Neural cell (in vitro differentiated cells): ENCODE results near the gene ADAM30. TPM values are rescaled to one million over a fixed set of nuclear protein-coding genes. Genes with fewer than 3 reads are reported as not detected.

ENCODE experiments used
- H2AFZ ChIP-seq: fragments of 200-600, 300-800 bp; sonication (generic), shearing (Covaris generic); 2 replicates; pipeline ENCODE4 v1.6.0; 2014; ENCODE audit warnings: low read depth, mild to moderate bottlenecking, antibody characterized with exemption, low read length, moderate library complexity
- H3F3A ChIP-seq: fragments of 200-600 bp; shearing (Covaris generic); 2 replicates; pipeline ENCODE4 v1.6.1; 2016; ENCODE audit warnings: mild to moderate bottlenecking, moderate library complexity, mixed read lengths, antibody characterized with exemption, low read length; ENCODE audit not compliant: insufficient read depth, poor library complexity, severe bottlenecking
- H3K27ac ChIP-seq: fragments of 200-600, 300-800 bp; sonication (generic), shearing (Covaris generic); 2 replicates; pipeline ENCODE4 v1.5.1; 2014; ENCODE audit warnings: mild to moderate bottlenecking, low read length, moderate library complexity
- H3K27me3 ChIP-seq: fragments of 300-800, 200-600 bp; sonication (generic), shearing (Covaris generic); 2 replicates; pipeline ENCODE4 v1.6.0; 2014; ENCODE audit warnings: mild to moderate bottlenecking, low read depth, low read length, moderate library complexity; ENCODE audit not compliant: insufficient read depth
- H3K36me3 ChIP-seq: fragments of 300-800, 200-600 bp; sonication (generic), shearing (Covaris generic); 2 replicates; pipeline ENCODE4 v1.5.1; 2014; ENCODE audit warnings: mild to moderate bottlenecking, antibody characterized with exemption, low read length, moderate library complexity; ENCODE audit not compliant: insufficient read depth
- H3K4me2 ChIP-seq: fragments of 300-800, 200-600 bp; sonication (generic), shearing (Covaris generic); 2 replicates; pipeline ENCODE4 v1.6.0; 2014; ENCODE audit warnings: mild to moderate bottlenecking, low read length
- H3K4me3 ChIP-seq: fragments of 300-800, 200-600 bp; sonication (generic), shearing (Covaris generic); 2 replicates; pipeline ENCODE4 v1.5.1; 2014; ENCODE audit warnings: mild to moderate bottlenecking, low read length, moderate library complexity
- H3K79me2 ChIP-seq: fragments of 200-600 bp; shearing (Covaris generic); replicated peaks from 2 replicates; pipeline ENCODE4 v1.6.0; 2014; ENCODE audit warnings: mild to moderate bottlenecking, low read length, moderate library complexity; ENCODE audit not compliant: insufficient read depth
- H3K9ac ChIP-seq: fragments of 300-800, 200-600 bp; sonication (generic), shearing (Covaris generic); 2 replicates; pipeline ENCODE4 v1.6.1; 2016; ENCODE audit warnings: mild to moderate bottlenecking, low read length, mixed read lengths
- H3K9me2 ChIP-seq: fragments of 200-600 bp; shearing (Covaris generic); 2 replicates; pipeline ENCODE4 v1.6.1; 2016; ENCODE audit warnings: mild to moderate bottlenecking, low read length, mixed read lengths; ENCODE audit not compliant: insufficient read depth
- H3K9me3 ChIP-seq: fragments of 200-600, 300-800 bp; sonication (generic), shearing (Covaris generic); 2 replicates; pipeline ENCODE4 v1.6.1; 2016; ENCODE audit warnings: mild to moderate bottlenecking, mixed run types, low read length, moderate library complexity, mixed read lengths
- H4K20me1 ChIP-seq: fragments of 200-600 bp; shearing (Covaris generic); 2 replicates; pipeline ENCODE4 v1.6.1; 2016; ENCODE audit warnings: mild to moderate bottlenecking, mixed run types; ENCODE audit not compliant: insufficient read depth
- CTCF ChIP-seq: fragments of 450-650 bp; IDR thresholded peaks from 2 replicates; pipeline ENCODE4 v1.5.1; 2014; ENCODE audit warnings: antibody characterized with exemption, mild to moderate bottlenecking, moderate library complexity; ENCODE audit not compliant: poor library complexity, severe bottlenecking
- EP300 ChIP-seq: fragments of 450-650 bp; conservative IDR thresholded peaks from 2 replicates; pipeline ENCODE4 v1.6.1; 2014; ENCODE audit warnings: antibody characterized with exemption, mild to moderate bottlenecking, moderate library complexity; ENCODE audit not compliant: poor library complexity, severe bottlenecking
- EZH2 ChIP-seq: fragments of 200-600, 300-800 bp; shearing (Covaris generic), sonication (generic); IDR thresholded peaks from 2 replicates; pipeline ENCODE4 v1.6.1; 2014; ENCODE audit warnings: antibody characterized with exemption, low read length, borderline replicate concordance, mild to moderate bottlenecking; ENCODE audit not compliant: insufficient read depth, poor library complexity, severe bottlenecking
- MXI1 ChIP-seq: fragments of 450-650 bp; conservative IDR thresholded peaks from 2 replicates; pipeline ENCODE4 v1.6.1; 2014; ENCODE audit warnings: antibody characterized with exemption, mild to moderate bottlenecking; ENCODE audit not compliant: poor library complexity, severe bottlenecking
- POLR2AphosphoS5 ChIP-seq: IDR thresholded peaks from 2 replicates; pipeline ENCODE4 v1.6.1; 2012
- RAD21 ChIP-seq: fragments of 450-650 bp; conservative IDR thresholded peaks from 2 replicates; pipeline ENCODE4 v1.6.1; 2014; ENCODE audit warnings: antibody characterized with exemption, mild to moderate bottlenecking, moderate library complexity
- SMC3 ChIP-seq: fragments of 450-650 bp; conservative IDR thresholded peaks from 2 replicates; pipeline ENCODE4 v1.6.1; 2014; ENCODE audit warnings: antibody characterized with exemption, mild to moderate bottlenecking, moderate library complexity; ENCODE audit not compliant: poor library complexity
- TAF1 ChIP-seq: IDR thresholded peaks from 2 replicates; pipeline ENCODE4 v1.6.1; 2012; ENCODE audit warnings: low read depth
- polyA plus RNA-seq: library from polyadenylated mRNA; depleted of rRNA; stranded (reverse); fragments of >200 nt; gene quantifications from 2 replicates; pipeline ENCODE4 v1.2.3, GENCODE V29; 2014
- TF ChIP-seq, protein P1 (sequence below): IDR thresholded peaks from 2 replicates; pipeline ENCODE4 v1.6.1; 2012; ENCODE audit warnings: borderline replicate concordance

The ADAM30 gene
- polyA plus RNA-seq, 1 donor from 2014 or later = not detected

DNA sequence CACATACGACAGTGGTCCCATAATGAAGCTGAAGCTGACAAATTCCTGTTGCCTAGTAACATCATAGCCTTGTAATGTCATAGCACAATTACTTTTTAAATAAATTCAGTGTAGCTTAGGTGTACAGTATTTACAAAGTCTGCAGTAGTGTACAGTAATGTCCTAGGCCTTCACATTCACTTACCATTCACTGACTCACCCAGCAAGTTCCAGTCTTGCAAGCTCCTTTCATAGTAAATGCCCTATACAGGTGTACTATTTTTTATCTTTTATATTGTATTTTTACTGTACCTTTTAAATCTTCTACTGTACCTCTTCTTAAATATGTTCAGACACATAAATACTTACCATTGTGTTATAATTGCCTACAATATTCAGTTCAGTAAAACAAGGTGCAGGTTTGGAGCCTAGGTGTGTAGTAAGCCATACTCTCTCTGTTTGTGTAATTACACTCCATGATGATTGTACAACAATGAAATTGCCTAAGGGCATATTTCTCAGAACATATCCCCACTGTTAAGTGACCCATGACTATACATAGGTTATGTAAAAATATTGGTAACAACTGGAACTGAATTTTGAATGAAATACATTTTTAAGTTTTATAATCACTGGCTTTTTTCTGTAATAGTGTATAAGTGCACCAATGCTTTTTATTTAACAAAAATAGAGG, 33.5 kb upstream of the ADAM30 start:
- Histone ChIP-seq H3K9me2 (no peaks in the 10 kb centered on the region), H2AFZ (no peak overlapping the region), H3K4me2 (no peak overlapping the region), H3K27me3 (no peaks in the 10 kb centered on the region), H4K20me1 (no peaks in the 10 kb centered on the region), H3K79me2 (no peaks in the 10 kb centered on the region), H3F3A (no peaks in the 10 kb centered on the region), H3K36me3 (no peaks in the 10 kb centered on the region), H3K4me3 (no peak overlapping the region), H3K27ac (no peak overlapping the region), H3K9ac (no peak overlapping the region), H3K9me3 (no peaks in the 10 kb centered on the region)
- TF ChIP-seq SMC3 (no peak), CTCF (no peak), EP300 (no peak), MXI1 (no peak), TAF1 (no peak), POLR2AphosphoS5 (no peak), RAD21 (no peak), EZH2 (no peak)
- TF ChIP-seq, protein P1, sequence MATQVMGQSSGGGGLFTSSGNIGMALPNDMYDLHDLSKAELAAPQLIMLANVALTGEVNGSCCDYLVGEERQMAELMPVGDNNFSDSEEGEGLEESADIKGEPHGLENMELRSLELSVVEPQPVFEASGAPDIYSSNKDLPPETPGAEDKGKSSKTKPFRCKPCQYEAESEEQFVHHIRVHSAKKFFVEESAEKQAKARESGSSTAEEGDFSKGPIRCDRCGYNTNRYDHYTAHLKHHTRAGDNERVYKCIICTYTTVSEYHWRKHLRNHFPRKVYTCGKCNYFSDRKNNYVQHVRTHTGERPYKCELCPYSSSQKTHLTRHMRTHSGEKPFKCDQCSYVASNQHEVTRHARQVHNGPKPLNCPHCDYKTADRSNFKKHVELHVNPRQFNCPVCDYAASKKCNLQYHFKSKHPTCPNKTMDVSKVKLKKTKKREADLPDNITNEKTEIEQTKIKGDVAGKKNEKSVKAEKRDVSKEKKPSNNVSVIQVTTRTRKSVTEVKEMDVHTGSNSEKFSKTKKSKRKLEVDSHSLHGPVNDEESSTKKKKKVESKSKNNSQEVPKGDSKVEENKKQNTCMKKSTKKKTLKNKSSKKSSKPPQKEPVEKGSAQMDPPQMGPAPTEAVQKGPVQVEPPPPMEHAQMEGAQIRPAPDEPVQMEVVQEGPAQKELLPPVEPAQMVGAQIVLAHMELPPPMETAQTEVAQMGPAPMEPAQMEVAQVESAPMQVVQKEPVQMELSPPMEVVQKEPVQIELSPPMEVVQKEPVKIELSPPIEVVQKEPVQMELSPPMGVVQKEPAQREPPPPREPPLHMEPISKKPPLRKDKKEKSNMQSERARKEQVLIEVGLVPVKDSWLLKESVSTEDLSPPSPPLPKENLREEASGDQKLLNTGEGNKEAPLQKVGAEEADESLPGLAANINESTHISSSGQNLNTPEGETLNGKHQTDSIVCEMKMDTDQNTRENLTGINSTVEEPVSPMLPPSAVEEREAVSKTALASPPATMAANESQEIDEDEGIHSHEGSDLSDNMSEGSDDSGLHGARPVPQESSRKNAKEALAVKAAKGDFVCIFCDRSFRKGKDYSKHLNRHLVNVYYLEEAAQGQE = no peak

GRCh38 chr1:119926553-119926952, 30.2 kb upstream of the ADAM30 start:
- H3K9me2 ChIP-seq = no peaks in the 10 kb centered on the region
- no peak overlapping the region for H3K27ac ChIP-seq
- no peaks in the 10 kb centered on the region for H3F3A ChIP-seq
- H4K20me1 ChIP-seq = no peaks in the 10 kb centered on the region
- TF ChIP-seq MXI1 (no peak), RAD21 (no peak), EP300 (no peak), SMC3 (no peak), TAF1 (no peak), CTCF (no peak), EZH2 (no peak), POLR2AphosphoS5 (no peak)
- TF ChIP-seq, protein P1 = no peak
- H3K36me3 ChIP-seq = no peaks in the 10 kb centered on the region
- no peak overlapping the region for H3K4me3 ChIP-seq
- H3K4me2 ChIP-seq = no peak overlapping the region
- no peak overlapping the region for H2AFZ ChIP-seq
- no peaks in the 10 kb centered on the region for H3K27me3 ChIP-seq
- H3K9me3 ChIP-seq = no peaks in the 10 kb centered on the region
- H3K9ac ChIP-seq = no peak overlapping the region
- no peaks in the 10 kb centered on the region for H3K79me2 ChIP-seq
